Glutamatergic neuron (in vitro differentiated cells): ENCODE measurements around the gene LSM7. TPM values are rescaled to one million over a fixed set of nuclear protein-coding genes. Genes with fewer than 3 reads are reported as not detected.

Experiments
- DNase-seq: peaks from one replicate; pipeline ENCODE4 v3.0.0; 2022
- H3K27ac Mint-ChIP-seq: one replicate; pipeline ENCODE4 v1.8.0; 2020; ENCODE audit warnings: mild to moderate bottlenecking, mixed read lengths, inconsistent platforms; ENCODE audit not compliant: unreplicated experiment
- H3K27me3 Mint-ChIP-seq: one replicate; pipeline ENCODE4 v1.8.0; 2020; ENCODE audit warnings: mild to moderate bottlenecking, moderate library complexity, mixed read lengths, inconsistent platforms; ENCODE audit not compliant: unreplicated experiment
- H3K36me3 Mint-ChIP-seq: one replicate; pipeline ENCODE4 v1.8.0; 2020; ENCODE audit warnings: mild to moderate bottlenecking, mixed read lengths, inconsistent platforms; ENCODE audit not compliant: unreplicated experiment
- H3K4me1 Mint-ChIP-seq: one replicate; pipeline ENCODE4 v1.8.0; 2020; ENCODE audit warnings: mild to moderate bottlenecking, low read depth, mixed read lengths, inconsistent platforms; ENCODE audit not compliant: unreplicated experiment
- H3K4me3 Mint-ChIP-seq: one replicate; pipeline ENCODE4 v1.8.0; 2020; ENCODE audit warnings: mild to moderate bottlenecking, mixed read lengths, inconsistent platforms; ENCODE audit not compliant: unreplicated experiment
- H3K9me3 Mint-ChIP-seq: one replicate; pipeline ENCODE4 v1.8.0; 2020; ENCODE audit warnings: mild to moderate bottlenecking, moderate library complexity, mixed read lengths, inconsistent platforms; ENCODE audit not compliant: unreplicated experiment
- total RNA-seq: library from RNA; stranded (reverse); fragmentation: NEBNext Ultra II Directional; extraction: Animal tissue kit (Norgen Biotek cat#: 25700); gene quantifications from one replicate; pipeline ENCODE4 v1.2.1, GENCODE V29; 2021; ENCODE audit not compliant: unreplicated experiment
- TF ChIP-seq, protein P1 (sequence below): fragments of 200-600 bp; sonication (generic); IDR thresholded peaks from one replicate; pipeline ENCODE4 v1.5.0; 2021; ENCODE audit not compliant: partially characterized antibody, unreplicated experiment

The LSM7 gene
- total RNA-seq, 1 donor from 2014 or later, result 105 TPM

DNA sequence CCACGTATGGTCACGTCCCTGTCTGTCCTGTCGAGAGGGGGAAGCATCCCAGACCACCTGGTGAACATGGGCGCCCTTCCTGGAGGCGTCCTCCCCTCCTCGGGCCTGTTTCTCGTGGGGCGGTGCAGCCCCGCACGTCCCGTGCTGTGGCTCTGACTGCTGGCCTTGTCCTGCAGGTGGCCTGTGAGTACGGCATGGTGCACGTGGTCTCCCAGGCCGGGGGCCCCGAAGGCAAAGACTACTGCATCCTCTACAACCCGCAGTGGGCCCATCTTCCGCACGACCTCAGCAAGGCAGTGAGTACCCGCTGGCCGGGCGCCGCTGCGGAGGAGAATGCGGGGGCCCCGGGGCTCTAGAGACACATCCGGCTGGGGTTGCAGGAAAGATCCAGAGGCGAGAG is 6.0 kb upstream of the LSM7 start:
- H3K27me3 Mint-ChIP-seq, result peaks cover 31% of the 10 kb centered on the region

DNA sequence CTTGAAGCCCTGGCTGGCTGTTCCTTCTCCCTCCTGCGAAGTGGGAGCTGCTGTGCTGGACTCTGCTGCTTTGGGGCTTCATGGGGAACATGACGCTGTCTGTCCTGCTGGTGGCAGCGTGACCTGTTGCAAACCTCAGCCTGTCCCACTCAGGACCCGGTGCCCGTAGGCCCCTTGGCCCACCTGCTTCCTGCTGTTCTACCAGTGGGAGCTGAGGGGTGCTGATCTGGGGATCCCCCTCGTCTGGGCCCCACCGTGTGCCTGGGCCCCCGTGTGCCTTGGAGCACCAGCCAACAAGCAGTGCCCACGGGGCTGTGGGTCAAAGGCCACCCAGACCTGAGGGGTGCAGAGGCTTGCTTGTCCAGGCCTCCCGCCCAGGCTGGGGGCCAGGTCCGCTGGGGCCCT is 5.4 kb upstream of the LSM7 start:
- DNase-seq, result peak; percentile 33
- Mint-ChIP-seq H3K27me3 (peaks cover 34% of the 10 kb centered on the region), H3K9me3 (peaks cover 42% of the 10 kb centered on the region), H3K36me3 (peaks cover 11% of the 10 kb centered on the region), H3K4me1 (peaks cover 39% of the 10 kb centered on the region), H3K27ac (peak overlapping the region; percentile 89), H3K4me3 (peak overlapping the region; percentile 49)
- TF ChIP-seq, protein P1, sequence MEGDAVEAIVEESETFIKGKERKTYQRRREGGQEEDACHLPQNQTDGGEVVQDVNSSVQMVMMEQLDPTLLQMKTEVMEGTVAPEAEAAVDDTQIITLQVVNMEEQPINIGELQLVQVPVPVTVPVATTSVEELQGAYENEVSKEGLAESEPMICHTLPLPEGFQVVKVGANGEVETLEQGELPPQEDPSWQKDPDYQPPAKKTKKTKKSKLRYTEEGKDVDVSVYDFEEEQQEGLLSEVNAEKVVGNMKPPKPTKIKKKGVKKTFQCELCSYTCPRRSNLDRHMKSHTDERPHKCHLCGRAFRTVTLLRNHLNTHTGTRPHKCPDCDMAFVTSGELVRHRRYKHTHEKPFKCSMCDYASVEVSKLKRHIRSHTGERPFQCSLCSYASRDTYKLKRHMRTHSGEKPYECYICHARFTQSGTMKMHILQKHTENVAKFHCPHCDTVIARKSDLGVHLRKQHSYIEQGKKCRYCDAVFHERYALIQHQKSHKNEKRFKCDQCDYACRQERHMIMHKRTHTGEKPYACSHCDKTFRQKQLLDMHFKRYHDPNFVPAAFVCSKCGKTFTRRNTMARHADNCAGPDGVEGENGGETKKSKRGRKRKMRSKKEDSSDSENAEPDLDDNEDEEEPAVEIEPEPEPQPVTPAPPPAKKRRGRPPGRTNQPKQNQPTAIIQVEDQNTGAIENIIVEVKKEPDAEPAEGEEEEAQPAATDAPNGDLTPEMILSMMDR, result no peak

More for the DNA sequence above, 6.0 kb upstream of the LSM7 start:
- Mint-ChIP-seq H3K27ac (no peak overlapping the region), H3K4me3 (no peak overlapping the region), H3K4me1 (peaks cover 36% of the 10 kb centered on the region), H3K9me3 (peaks cover 39% of the 10 kb centered on the region), H3K36me3 (peaks cover 11% of the 10 kb centered on the region)
- DNase-seq, result no peak
- TF ChIP-seq, protein P1, result no peak

DNA sequence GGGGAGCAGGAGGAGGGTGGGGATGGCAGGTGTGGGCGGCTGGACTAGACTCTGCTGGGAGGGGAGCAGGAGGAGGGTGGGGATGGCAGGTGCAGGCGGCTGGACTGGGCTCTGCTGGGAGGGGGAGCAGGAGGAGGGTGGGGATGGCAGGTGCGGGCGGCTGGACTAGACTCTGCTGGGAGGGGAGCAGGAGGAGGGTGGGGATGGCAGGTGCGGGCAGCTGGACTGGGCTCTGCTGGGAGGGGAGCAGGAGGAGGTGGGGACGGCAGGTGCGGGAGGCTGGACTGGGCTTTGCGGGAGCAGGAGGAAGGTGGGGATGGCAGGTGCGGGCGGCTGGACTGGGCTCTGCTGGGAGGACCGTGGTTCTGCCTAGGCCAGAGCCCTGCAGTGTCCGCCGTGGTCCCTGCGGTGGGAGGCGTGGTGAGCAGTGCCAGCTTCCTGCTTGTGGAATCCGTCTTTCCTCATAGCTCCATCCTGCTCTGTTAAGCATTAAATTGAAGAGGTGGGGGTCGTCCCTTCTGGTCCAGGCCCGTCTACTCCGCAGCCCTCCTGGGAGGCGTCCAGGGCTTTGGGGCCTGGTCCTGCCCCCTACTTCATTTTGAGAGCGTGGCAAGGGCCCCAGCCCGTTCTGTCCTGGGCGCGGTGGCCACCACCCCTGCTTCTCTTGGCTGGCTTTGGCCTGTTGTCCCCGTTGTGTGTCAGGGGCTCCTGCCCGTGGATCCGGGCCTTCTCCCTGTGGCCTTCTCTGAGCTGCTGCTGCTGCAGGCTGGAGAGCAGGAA is 4.8 kb upstream of the LSM7 start:
- peaks cover 39% of the 10 kb centered on the region for H3K4me1 Mint-ChIP-seq
- TF ChIP-seq, protein P1, result no peak
- peaks cover 34% of the 10 kb centered on the region for H3K27me3 Mint-ChIP-seq
- peaks cover 44% of the 10 kb centered on the region for H3K9me3 Mint-ChIP-seq
- H3K36me3 Mint-ChIP-seq, result peaks cover 11% of the 10 kb centered on the region
- H3K27ac Mint-ChIP-seq, result peak overlapping the region; percentile 89
- H3K4me3 Mint-ChIP-seq, result peak overlapping the region; percentile 49
- DNase-seq, result peak; percentile 84

DNA sequence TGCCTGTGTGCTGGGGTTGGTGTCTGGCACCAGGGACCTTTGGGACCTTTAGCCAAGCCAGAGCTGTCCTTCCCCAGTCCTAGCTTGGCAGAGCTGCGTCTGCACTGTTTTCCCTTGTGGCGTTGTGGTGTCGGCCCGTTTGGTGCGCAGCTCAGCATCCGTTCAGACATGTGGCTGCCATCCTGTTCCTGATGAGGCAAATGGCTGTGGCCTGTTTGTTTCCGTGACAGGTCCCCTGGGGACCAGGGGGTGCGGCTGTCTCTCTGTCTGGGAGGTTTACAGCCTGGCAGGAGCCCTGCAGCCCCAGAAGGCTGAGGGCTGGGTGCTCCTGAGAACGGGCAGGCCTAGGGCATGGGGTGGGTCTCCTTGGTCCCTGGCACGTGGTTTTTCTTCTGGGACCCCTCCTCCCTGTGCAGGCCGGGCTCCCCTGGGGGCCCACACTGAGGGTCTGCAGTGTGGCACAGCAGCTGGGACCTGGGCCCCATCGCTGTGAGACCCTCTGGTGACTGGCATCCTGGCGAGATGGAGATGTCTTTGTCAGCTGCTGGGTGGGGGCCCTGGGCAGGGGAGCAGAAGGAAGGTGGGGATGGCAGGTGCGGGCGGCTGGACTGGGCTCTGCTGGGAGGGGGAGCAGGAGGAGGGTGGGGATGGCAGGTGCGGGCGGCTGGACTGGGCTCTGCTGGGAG is 4.1 kb upstream of the LSM7 start:
- H3K27me3 Mint-ChIP-seq, result peaks cover 37% of the 10 kb centered on the region

More for the DNA sequence above, 4.1 kb upstream of the LSM7 start:
- peak; percentile 79 for DNase-seq
- H3K36me3 Mint-ChIP-seq, result peaks cover 11% of the 10 kb centered on the region
- peaks cover 40% of the 10 kb centered on the region for H3K4me1 Mint-ChIP-seq
- peak overlapping the region; percentile 94 for H3K27ac Mint-ChIP-seq
- TF ChIP-seq, protein P1, result no peak
- H3K4me3 Mint-ChIP-seq, result peak overlapping the region; percentile 46
- H3K9me3 Mint-ChIP-seq, result peaks cover 51% of the 10 kb centered on the region
